Thymus (tissue), 11 donors: ENCODE results near the gene EP400. TPM values are rescaled to one million over a fixed set of nuclear protein-coding genes. Genes with fewer than 3 reads are reported as not detected.

Experiments used
- DNase-seq, 9 donors: peaks; one replicate each; pipeline ENCODE4 v3.0.0-alpha.2; 2013; ENCODE audit warnings: low spot score in 9 of 9, low read depth in 6 of 9, missing footprints in 1 of 9
- H3K27ac ChIP-seq, 2 donors: one replicate each; pipeline ENCODE4 v1.5.1; 2013; ENCODE audit warnings: control low read depth in 1 of 2, low read depth in 1 of 2, low read length in 1 of 2, mild to moderate bottlenecking in 1 of 2, moderate library complexity in 1 of 2
- H3K27me3 ChIP-seq, 2 donors: one replicate each; pipeline ENCODE4 v1.5.1; 2013; ENCODE audit warnings: low read length in 1 of 2; ENCODE audit not compliant: control insufficient read depth in 2 of 2, insufficient read depth in 1 of 2
- H3K36me3 ChIP-seq, 2 donors: one replicate each; pipeline ENCODE4 v1.5.1; 2013; ENCODE audit warnings: low read length in 1 of 2, mild to moderate bottlenecking in 1 of 2, moderate library complexity in 1 of 2; ENCODE audit not compliant: control insufficient read depth in 2 of 2, insufficient read depth in 2 of 2
- H3K4me1 ChIP-seq, 2 donors: one replicate each; pipeline ENCODE4 v1.5.1; 2013; ENCODE audit warnings: low read length in 2 of 2; ENCODE audit not compliant: control insufficient read depth in 2 of 2, insufficient read depth in 2 of 2
- H3K4me3 ChIP-seq, 2 donors: one replicate each; pipeline ENCODE4 v1.5.1; 2013; ENCODE audit warnings: low read length in 2 of 2, control low read depth in 1 of 2, mild to moderate bottlenecking in 1 of 2
- H3K9me3 ChIP-seq, 2 donors: one replicate each; pipeline ENCODE4 v1.5.1; 2013; ENCODE audit warnings: low read length in 1 of 2, mild to moderate bottlenecking in 1 of 2; ENCODE audit not compliant: control insufficient read depth in 2 of 2, insufficient read depth in 1 of 2
- WGBS: extraction: QIAGEN DNeasy Blood & Tissue Kit; methylation state at CpG from one replicate; pipeline ENCODE4 v1.1.7; 2013; 5-methylcytosine and 5-hydroxymethylcytosine counted together
- polyA plus RNA-seq: library from polyadenylated mRNA; stranded (reverse); fragments of 200-250 nt; gene quantifications from one replicate; pipeline ENCODE4 v1.2.3, GENCODE V29; 2013
- total RNA-seq: library from RNA; stranded (reverse); fragments of 120-200 nt; gene quantifications from one replicate; pipeline ENCODE4 v1.2.4, GENCODE V29; 2013
- donor health status: healthy.

Gene EP400
- total and polyA plus RNA-seq, 2 donors = 4.6 to 28.9 TPM

DNA sequence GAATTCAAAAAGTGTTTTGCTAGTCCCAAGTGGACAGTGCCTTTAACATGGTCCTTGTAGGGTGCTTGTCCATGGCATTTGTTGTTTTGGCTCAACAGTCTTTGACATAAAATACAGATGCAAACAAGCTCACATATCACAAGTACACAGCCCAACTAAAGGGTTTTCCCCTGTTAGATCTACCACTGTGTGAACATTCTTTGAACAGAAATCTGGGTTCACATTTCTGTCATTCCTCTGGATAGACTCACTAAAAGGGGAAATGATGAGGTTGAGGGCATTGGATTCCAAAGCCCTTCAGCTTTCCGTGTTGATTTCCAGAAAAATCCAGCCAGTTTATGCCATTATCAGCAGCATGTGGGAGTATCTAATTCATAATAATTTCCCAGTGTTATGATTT, 54.1 kb downstream of the EP400 start:
- Histone ChIP-seq H3K36me3 (peaks cover 28% of the 10 kb centered on the region in 2 donors), H3K4me3 (no peak overlapping the region), H3K27ac (no peak overlapping the region), H3K4me1 (no peaks in the 10 kb centered on the region), H3K9me3 (no peaks in the 10 kb centered on the region), H3K27me3 (no peaks in the 10 kb centered on the region)
- no peak for DNase-seq
- 94% methylated on average over 1 of the region's 1 CpG for WGBS

GRCh38 chr12:132004946-132005345, 55.2 kb downstream of the EP400 start:
- 98% methylated on average over 10 of the region's 10 CpGs for WGBS
- peaks cover 35 to 36% of the 10 kb centered on the region in 2 donors for H3K36me3 ChIP-seq

GRCh38 chr12:132006056-132006680, 56.4 kb downstream of the EP400 start:
- Histone ChIP-seq H3K4me3 (no peak overlapping the region), H3K4me1 (no peaks in the 10 kb centered on the region), H3K36me3 (peaks cover 40% of the 10 kb centered on the region in 2 donors), H3K9me3 (no peaks in the 10 kb centered on the region), H3K27me3 (no peaks in the 10 kb centered on the region), H3K27ac (no peak overlapping the region)
- 97% methylated on average over 19 of the region's 19 CpGs for WGBS
- no peak for DNase-seq

More at GRCh38 chr12:132004946-132005345, 55.2 kb downstream of the EP400 start:
- no peak for DNase-seq
- no peak overlapping the region for H3K27ac ChIP-seq
- H3K4me3 ChIP-seq = no peak overlapping the region
- H3K27me3 ChIP-seq = no peaks in the 10 kb centered on the region
- H3K9me3 ChIP-seq = no peaks in the 10 kb centered on the region
- no peaks in the 10 kb centered on the region for H3K4me1 ChIP-seq

DNA sequence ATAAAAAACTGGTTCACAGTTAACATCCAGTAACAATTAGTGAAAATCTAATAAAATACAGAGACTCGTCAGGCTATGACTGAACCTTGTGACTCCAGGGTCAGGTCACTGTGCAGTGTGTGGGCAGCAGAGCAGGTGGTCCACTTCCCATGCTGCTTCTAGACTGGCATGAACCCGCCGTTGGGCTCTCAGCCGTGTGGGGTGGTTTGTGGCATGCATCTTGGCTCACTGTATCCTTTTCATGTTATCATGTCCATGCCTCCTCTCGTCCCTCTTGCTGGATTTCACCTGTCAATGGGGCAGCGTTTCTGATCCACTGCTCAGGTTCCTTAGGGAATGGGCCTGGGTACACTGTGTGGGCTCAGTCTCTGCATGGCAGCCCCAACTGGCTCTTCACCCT, 57.3 kb downstream of the EP400 start:
- no peaks in the 10 kb centered on the region for H3K9me3 ChIP-seq
- WGBS = 96% methylated on average over 6 of the region's 6 CpGs
- DNase-seq = no peak
- H3K27ac ChIP-seq = no peak overlapping the region
- peaks cover 47% of the 10 kb centered on the region in 2 donors for H3K36me3 ChIP-seq
- H3K4me1 ChIP-seq = no peaks in the 10 kb centered on the region
- H3K4me3 ChIP-seq = no peak overlapping the region
- no peaks in the 10 kb centered on the region for H3K27me3 ChIP-seq

DNA sequence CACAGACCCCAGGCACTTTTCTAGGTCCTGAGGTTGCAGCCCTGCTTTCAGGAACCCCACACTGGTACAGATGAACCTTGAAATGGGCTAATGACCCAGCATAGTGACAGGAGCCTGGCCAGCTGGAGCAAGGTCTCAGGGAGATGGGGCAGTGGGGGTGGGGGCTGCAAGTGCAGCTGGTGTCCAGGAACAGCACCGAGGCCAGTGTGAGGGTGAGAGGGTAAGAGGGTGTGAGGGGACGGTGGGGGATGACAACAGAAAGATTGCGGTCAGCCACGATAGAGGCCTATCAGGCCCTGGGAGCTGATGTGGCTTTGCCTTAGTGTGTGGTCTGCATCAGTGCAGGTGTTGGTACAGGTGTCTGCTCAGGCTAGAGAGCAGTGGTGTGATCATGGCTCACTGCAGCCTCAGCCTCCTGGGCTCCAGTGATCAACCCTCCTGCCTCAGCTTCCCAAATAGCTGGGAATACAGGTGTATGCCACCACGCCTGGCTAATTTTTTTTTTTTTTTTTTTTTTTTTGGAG, 59.7 kb downstream of the EP400 start:
- H3K4me1 ChIP-seq = no peaks in the 10 kb centered on the region
- H3K4me3 ChIP-seq = no peak overlapping the region
- H3K36me3 ChIP-seq = peaks cover 62 to 70% of the 10 kb centered on the region in 2 donors
- no peaks in the 10 kb centered on the region for H3K9me3 ChIP-seq
- 95% methylated on average over 5 of the region's 5 CpGs for WGBS
- no peak overlapping the region for H3K27ac ChIP-seq
- DNase-seq = no peak
- no peaks in the 10 kb centered on the region for H3K27me3 ChIP-seq

- Histone ChIP-seq H3K9me3 (no peaks in the 10 kb centered on the region), H3K4me1 (no peaks in the 10 kb centered on the region), H3K27ac (no peak overlapping the region), H3K36me3 (peaks cover 74 to 75% of the 10 kb centered on the region in 2 donors), H3K4me3 (no peak overlapping the region), H3K27me3 (no peaks in the 10 kb centered on the region)
- no peak for DNase-seq
- 95% methylated on average over 20 of the region's 20 CpGs for WGBS
Observed at GRCh38 chr12:132012919-132013568, 63.3 kb downstream of the EP400 start.

- Histone ChIP-seq H3K27ac (no peak overlapping the region), H3K36me3 (peaks cover 81 to 83% of the 10 kb centered on the region in 2 donors), H3K4me3 (no peak overlapping the region), H3K27me3 (no peaks in the 10 kb centered on the region), H3K9me3 (no peaks in the 10 kb centered on the region), H3K4me1 (no peaks in the 10 kb centered on the region)
- WGBS = 97% methylated on average over 22 of the region's 22 CpGs
- no peak for DNase-seq
Observed at GRCh38 chr12:132014092-132014914, 64.6 kb downstream of the EP400 start.

DNA sequence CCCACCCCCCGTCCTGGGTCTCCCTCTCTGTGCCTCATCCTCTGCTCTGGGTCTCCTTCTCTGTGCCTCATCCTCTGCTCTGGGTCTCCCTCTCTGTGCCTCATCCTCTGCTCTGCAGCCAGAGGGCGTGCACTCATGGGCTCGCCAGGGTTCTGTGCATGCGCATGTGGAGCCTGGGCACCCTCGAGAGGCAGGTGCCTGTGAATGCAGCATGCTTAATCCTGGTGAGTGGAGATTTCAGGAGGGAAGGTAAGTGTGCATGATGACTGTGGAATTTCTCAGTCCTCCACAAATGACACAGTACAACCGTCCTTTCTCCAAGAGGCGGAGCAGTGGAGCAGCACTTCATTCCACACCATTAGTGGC, 65.2 kb downstream of the EP400 start:
- 98% methylated on average over 7 of the region's 7 CpGs for WGBS
- H3K27me3 ChIP-seq = no peaks in the 10 kb centered on the region
- no peaks in the 10 kb centered on the region for H3K4me1 ChIP-seq
- H3K36me3 ChIP-seq = peaks cover 84 to 85% of the 10 kb centered on the region in 2 donors
- H3K9me3 ChIP-seq = no peaks in the 10 kb centered on the region
- H3K27ac ChIP-seq = no peak overlapping the region
- H3K4me3 ChIP-seq = no peak overlapping the region
- no peak for DNase-seq
